Measurements from ENCODE around the gene ESD. TPM values are rescaled to one million over a fixed set of nuclear protein-coding genes. Genes with fewer than 3 reads are reported as not detected.

ESD gene
- total RNA-seq, 6 donors from 2014 or later = 29.3 to 103 (median 82.1) TPM

DNA sequence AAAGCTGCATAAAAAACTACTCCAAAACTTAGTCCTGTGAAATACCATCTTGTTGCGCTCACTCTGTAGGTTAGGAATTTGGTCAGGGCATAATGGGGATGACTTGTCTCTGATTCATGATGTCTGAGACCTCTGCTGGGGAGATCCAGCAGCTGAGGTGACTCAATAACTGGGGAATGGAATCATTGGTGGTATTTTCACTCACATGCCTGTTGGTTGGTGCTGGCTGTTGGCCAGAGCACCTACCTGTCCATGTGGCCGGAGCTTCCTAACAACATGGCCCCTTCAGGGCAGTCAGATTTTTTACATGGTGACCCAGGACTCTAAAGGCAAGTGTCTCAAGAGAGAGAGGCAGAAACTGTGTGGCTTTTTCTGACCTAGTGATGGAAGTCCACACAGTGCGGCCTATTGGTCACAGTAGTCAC, 7.4 kb upstream of the ESD start:
- Histone ChIP-seq H3K27me3 (no peaks in the 10 kb centered on the region), H3K9me3 (no peaks in the 10 kb centered on the region), H3K4me3 (no peak overlapping the region), H3K27ac (no peak overlapping the region), H3K36me3 (no peaks in the 10 kb centered on the region), H3K4me1 (no peaks in the 10 kb centered on the region)
- TF ChIP-seq POLR2A (IDR thresholded peaks at IDR 0.05) = no peak
- no peak for TF ChIP-seq POLR2AphosphoS5 (IDR thresholded peaks at IDR 0.05)
- no peak for TF ChIP-seq EP300 (IDR thresholded peaks at IDR 0.05)
- TF ChIP-seq, protein P1, sequence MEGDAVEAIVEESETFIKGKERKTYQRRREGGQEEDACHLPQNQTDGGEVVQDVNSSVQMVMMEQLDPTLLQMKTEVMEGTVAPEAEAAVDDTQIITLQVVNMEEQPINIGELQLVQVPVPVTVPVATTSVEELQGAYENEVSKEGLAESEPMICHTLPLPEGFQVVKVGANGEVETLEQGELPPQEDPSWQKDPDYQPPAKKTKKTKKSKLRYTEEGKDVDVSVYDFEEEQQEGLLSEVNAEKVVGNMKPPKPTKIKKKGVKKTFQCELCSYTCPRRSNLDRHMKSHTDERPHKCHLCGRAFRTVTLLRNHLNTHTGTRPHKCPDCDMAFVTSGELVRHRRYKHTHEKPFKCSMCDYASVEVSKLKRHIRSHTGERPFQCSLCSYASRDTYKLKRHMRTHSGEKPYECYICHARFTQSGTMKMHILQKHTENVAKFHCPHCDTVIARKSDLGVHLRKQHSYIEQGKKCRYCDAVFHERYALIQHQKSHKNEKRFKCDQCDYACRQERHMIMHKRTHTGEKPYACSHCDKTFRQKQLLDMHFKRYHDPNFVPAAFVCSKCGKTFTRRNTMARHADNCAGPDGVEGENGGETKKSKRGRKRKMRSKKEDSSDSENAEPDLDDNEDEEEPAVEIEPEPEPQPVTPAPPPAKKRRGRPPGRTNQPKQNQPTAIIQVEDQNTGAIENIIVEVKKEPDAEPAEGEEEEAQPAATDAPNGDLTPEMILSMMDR (IDR thresholded peaks at IDR 0.05) = no peak
- DNase-seq = no peak
- 95 to 97% methylated on average over 2 to 3 of the region's 3 CpGs for WGBS, 2 donors
- no peak for ATAC-seq (ENCODE audit: low FRiP score in 2 of 2)

DNA sequence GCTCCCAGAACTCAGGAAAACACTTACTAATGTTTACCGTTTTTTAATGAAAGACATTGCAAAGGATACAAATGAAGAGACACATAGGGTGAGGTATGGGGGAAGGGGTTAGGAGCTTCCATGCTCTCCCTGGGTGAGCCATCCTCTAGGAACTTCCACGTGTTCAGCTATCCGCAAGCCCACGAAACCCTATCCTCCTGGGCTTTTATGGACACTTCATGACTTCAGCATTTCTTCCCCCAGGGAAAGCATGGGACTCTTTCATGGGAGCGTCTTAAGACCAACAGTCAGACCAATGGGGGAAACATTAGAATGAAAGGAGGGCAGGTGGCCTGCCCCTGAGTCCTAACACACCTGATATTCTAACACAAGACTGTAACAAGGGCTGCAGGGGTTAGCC, 6.6 kb upstream of the ESD start:
- 92 to 95% methylated on average over 5 of the region's 5 CpGs for WGBS, 2 donors
- no peak for ATAC-seq (ENCODE audit: low FRiP score in 2 of 2)

DNA sequence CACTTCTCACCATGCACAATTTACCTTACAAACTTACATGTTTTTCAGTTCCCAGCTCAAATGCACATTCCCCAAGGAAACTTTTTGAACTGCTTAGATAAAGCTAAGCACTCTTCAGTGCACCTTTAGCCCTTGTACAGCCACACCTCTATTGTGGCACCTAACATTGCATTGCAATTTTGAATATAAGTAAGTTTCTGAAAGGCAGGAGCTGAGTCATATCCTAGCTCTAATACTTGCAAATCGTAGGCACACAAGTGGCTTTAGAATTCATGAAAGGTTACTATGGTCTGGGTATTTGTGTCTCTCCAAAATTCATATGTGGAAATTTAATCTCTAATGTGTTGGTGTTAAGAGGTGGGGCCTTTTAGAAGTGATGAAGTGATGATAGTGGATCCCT, 4.9 kb upstream of the ESD start:
- no peak overlapping the region for H3K27ac ChIP-seq
- H3K4me3 ChIP-seq = no peak overlapping the region
- ATAC-seq (ENCODE audit: low FRiP score in 2 of 2) = no peak
- no peak for DNase-seq
- TF ChIP-seq, protein P1 (IDR thresholded peaks at IDR 0.05) = no peak
- TF ChIP-seq POLR2AphosphoS5 (IDR thresholded peaks at IDR 0.05) (no peak), EP300 (IDR thresholded peaks at IDR 0.05) (no peak), POLR2A (IDR thresholded peaks at IDR 0.05) (no peak)
- H3K4me1 ChIP-seq = peaks cover 0 to 11% (median 6%) of the 10 kb centered on the region in 4 donors
- no peaks in the 10 kb centered on the region for H3K27me3 ChIP-seq
- H3K9me3 ChIP-seq = no peaks in the 10 kb centered on the region
- no peaks in the 10 kb centered on the region for H3K36me3 ChIP-seq
- WGBS, 2 donors = 45 to 58% methylated on average over 1 of the region's 1 CpG

More for the DNA sequence above, 6.6 kb upstream of the ESD start:
- no peaks in the 10 kb centered on the region for H3K9me3 ChIP-seq
- H3K27ac ChIP-seq = no peak overlapping the region
- no peaks in the 10 kb centered on the region for H3K4me1 ChIP-seq
- H3K36me3 ChIP-seq = no peaks in the 10 kb centered on the region
- H3K4me3 ChIP-seq = no peak overlapping the region
- H3K27me3 ChIP-seq = no peaks in the 10 kb centered on the region
- TF ChIP-seq EP300 (IDR thresholded peaks at IDR 0.05) = no peak
- TF ChIP-seq POLR2A (IDR thresholded peaks at IDR 0.05) = no peak
- TF ChIP-seq POLR2AphosphoS5 (IDR thresholded peaks at IDR 0.05) = no peak
- TF ChIP-seq, protein P1 (IDR thresholded peaks at IDR 0.05) = no peak
- no peak for DNase-seq

- 36 to 65% methylated on average over 4 of the region's 4 CpGs for WGBS, 2 donors
Observed at GRCh38 chr13:46799139-46799538, 2.2 kb upstream of the ESD start.

More at GRCh38 chr13:46799139-46799538, 2.2 kb upstream of the ESD start:
- no peak overlapping the region for H3K27ac ChIP-seq
- H3K4me3 ChIP-seq = no peak overlapping the region
- no peaks in the 10 kb centered on the region for H3K9me3 ChIP-seq
- peaks cover 20 to 33% (median 26%) of the 10 kb centered on the region in 4 donors for H3K4me1 ChIP-seq
- H3K27me3 ChIP-seq = no peaks in the 10 kb centered on the region
- TF ChIP-seq POLR2AphosphoS5 (IDR thresholded peaks at IDR 0.05) (no peak), EP300 (IDR thresholded peaks at IDR 0.05) (no peak), POLR2A (IDR thresholded peaks at IDR 0.05) (no peak)
- TF ChIP-seq, protein P1 (IDR thresholded peaks at IDR 0.05) = no peak
- ATAC-seq (ENCODE audit: low FRiP score in 2 of 2) (no peak), DNase-seq (no peak)
- H3K36me3 ChIP-seq = no peaks in the 10 kb centered on the region
